Peyer's patch (tissue), 4 donors: ENCODE results near the gene NCMAP.

Source experiments
- POLR2A ChIP-seq, 2 donors: fragments of 450-650 bp; IDR thresholded peaks; one replicate each; pipeline ENCODE4 v1.5.1; 2017; ENCODE audit warnings: antibody characterized with exemption in 2 of 2, mild to moderate bottlenecking in 2 of 2, moderate library complexity in 2 of 2
- TF ChIP-seq, protein P1 (sequence below), 6 experiments: fragments of 450-650 bp in 4 of 6; fragments of 200-600 bp in 2 of 6; sonication (generic) in 1 of 6; IDR thresholded peaks; one replicate each; pipeline ENCODE4 v1.5.1; 2017 to 2019; ENCODE audit warnings: antibody characterized with exemption in 6 of 6, mild to moderate bottlenecking in 3 of 6, moderate library complexity in 1 of 6

- no peak for TF ChIP-seq POLR2A (IDR thresholded peaks at IDR 0.05)
- TF ChIP-seq, protein P1, sequence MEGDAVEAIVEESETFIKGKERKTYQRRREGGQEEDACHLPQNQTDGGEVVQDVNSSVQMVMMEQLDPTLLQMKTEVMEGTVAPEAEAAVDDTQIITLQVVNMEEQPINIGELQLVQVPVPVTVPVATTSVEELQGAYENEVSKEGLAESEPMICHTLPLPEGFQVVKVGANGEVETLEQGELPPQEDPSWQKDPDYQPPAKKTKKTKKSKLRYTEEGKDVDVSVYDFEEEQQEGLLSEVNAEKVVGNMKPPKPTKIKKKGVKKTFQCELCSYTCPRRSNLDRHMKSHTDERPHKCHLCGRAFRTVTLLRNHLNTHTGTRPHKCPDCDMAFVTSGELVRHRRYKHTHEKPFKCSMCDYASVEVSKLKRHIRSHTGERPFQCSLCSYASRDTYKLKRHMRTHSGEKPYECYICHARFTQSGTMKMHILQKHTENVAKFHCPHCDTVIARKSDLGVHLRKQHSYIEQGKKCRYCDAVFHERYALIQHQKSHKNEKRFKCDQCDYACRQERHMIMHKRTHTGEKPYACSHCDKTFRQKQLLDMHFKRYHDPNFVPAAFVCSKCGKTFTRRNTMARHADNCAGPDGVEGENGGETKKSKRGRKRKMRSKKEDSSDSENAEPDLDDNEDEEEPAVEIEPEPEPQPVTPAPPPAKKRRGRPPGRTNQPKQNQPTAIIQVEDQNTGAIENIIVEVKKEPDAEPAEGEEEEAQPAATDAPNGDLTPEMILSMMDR (IDR thresholded peaks at IDR 0.05) = no peak
Observed at GRCh38 chr1:24507405-24507804, 48.5 kb upstream of the NCMAP start.
